Measurements from ENCODE around the gene IFT80.

DNA sequence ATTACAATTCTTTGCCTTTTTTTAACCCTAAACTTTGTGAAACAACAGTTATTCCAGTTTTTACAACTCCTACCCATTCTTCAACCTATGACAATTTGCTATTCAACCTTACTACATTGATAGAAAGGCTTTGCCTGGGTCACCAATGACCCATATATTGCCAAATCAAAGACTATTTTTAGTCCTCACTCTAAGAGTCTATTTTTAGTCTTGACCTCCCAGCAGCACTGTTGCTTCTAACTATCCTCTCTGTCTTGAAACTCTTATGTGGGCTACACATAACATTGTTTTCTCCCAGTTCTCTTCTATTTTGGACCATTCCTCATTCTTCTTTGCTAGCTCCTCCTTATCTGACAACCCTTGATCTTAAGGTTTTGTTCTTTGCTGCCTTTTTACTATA is 102.4 kb downstream of the IFT80 start:
- TF ChIP-seq, protein P1, sequence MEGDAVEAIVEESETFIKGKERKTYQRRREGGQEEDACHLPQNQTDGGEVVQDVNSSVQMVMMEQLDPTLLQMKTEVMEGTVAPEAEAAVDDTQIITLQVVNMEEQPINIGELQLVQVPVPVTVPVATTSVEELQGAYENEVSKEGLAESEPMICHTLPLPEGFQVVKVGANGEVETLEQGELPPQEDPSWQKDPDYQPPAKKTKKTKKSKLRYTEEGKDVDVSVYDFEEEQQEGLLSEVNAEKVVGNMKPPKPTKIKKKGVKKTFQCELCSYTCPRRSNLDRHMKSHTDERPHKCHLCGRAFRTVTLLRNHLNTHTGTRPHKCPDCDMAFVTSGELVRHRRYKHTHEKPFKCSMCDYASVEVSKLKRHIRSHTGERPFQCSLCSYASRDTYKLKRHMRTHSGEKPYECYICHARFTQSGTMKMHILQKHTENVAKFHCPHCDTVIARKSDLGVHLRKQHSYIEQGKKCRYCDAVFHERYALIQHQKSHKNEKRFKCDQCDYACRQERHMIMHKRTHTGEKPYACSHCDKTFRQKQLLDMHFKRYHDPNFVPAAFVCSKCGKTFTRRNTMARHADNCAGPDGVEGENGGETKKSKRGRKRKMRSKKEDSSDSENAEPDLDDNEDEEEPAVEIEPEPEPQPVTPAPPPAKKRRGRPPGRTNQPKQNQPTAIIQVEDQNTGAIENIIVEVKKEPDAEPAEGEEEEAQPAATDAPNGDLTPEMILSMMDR (IDR thresholded peaks at IDR 0.05): no peak
- TF ChIP-seq POLR2A (IDR thresholded peaks at IDR 0.05): no peak

All from uterus (tissue), 2 donors.